RCC 7860 (cell line): Measurements from ENCODE around the gene PTBP1.

Source experiments
- DNase-seq: peaks from one replicate; pipeline ENCODE4 v3.0.0-alpha.2; 2015; ENCODE audit warnings: low spot score
- FAIRE-seq: peaks from 2 replicates; lab custom pipeline; 2012; peaks lifted over from hg19 to GRCh38; lab: Jason Lieb, UNC

The PTBP1 gene

DNA sequence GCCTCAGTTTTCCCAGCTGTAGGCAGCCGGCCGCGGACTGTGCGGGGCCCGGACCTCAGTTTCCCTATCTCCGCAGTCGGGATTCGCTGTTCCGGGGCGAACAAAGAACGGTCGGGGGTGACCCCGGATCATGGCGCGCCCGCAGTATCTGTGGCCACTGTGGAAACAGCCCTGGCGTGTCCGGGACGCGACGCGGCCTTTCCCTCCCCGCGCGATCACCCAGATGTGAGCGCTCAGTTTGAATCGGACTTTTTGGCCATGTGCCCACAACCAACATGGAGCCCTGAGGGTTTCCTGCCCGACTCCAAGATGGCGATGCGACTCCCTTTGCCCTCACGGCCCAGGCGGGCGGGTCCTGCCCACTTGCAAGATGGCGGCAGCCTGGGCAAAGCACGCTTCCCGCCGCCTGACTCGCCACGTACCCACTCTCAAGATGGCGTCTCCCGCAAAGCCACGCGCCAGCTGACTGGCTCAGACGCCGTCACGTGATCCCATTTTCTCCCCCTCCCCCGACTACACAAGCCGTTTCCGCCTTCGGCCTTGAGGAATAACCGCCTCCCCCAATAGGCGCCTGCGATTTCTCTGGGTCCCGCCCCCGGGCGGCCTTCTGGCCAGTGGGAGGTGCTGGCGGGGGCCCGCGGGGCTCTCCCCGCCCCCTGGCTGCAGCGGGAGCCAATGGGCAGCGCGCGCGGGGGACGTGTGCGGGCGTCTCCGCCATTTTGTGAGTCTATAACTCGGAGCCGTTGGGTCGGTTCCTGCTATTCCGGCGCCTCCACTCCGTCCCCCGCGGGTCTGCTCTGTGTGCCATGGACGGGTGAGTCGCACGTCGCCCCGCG lies at the start of gene PTBP1:
PTBP1 (plus strand) TSS at position 761 of the 836 bp plus-strand sequence; CDS start at position 807, 46 bp downstream.
- DNase-seq (peak; percentile 100), FAIRE-seq (peak; percentile 92)

DNA sequence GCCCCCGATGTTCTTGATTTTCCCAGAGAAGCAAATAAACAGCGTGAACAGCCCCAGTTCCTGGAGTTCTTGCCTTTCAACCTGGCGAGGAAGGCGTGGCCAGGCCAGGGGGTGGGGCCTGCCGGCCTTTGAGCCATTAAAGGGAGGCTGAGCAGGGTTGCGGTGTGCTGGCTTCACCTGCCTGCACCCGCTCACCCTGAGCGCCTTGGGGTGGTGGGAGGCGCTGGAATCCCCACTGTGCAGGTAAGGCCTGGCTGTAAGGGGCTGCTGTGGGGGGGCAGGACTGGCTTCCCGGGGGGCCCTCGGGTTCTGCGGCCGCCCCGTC lies 49.0 kb upstream of the PTBP1 start:
- DNase-seq = no peak
- FAIRE-seq = no peak

DNA sequence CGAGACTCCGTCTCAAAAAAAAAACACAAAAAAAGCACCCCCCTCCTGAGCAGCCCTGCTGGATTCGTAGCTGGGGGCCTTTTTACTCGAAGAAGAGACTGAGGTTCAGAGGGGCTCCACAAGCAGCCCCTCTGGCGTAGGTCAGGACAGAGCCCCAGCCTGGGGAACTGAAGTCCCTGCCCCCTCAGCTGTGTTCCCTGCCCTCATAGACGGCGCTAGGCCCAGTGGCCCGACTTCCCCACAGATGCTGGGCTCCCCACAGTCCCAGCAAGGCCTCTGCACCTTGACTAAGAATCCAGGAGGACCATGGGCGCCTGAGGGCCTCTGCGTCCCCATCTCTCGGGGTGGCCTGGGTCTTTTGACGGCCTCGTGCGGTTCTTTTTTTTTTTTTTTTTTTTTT lies 47.4 kb upstream of the PTBP1 start:
- FAIRE-seq (no peak), DNase-seq (no peak)

DNA sequence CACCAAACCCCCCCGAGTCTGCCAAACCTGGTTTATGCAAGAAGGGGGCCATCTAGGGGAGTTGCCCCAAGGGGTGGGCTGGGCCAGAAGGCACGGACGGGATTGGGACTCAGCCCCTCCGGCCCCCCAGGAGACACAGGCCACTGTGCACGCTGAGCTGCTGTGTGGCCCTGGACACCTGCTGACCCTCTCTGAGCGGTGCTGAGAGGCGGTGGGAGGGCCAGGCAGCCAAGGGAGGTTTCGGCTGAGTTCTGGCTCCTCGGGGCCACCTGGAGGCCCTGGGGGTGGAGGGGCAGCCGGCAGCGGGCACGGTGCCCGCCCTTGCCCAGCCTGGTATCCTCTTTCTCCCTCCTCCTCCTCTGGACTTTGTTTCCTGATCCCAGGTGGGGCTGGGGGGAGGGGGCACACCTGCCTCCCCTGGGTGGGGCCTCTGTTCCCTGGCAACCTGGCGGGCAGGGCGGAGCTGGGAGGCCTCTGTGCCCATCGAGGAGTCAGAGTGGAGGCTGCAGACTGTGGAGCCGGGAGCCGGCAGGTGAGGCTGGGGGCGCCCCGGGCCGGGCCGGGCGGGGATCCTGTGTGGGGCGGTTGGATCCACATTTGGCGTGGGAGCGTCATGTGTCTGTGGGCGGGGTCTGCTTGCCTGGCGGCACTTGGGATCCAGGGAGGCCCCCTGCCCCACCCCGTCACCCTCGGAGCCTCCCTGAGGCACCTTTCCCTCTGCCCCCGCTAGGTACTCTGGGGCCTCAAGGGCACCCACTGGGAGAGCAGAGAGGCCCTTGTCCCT lies 46.4 kb upstream of the PTBP1 start, which contains the start of gene MISP:
MISP (plus strand) TSS at position 473 of the 784 bp plus-strand sequence. CDS start 5,835 bp downstream, outside the sequence.
- FAIRE-seq = no peak
- DNase-seq = no peak

DNA sequence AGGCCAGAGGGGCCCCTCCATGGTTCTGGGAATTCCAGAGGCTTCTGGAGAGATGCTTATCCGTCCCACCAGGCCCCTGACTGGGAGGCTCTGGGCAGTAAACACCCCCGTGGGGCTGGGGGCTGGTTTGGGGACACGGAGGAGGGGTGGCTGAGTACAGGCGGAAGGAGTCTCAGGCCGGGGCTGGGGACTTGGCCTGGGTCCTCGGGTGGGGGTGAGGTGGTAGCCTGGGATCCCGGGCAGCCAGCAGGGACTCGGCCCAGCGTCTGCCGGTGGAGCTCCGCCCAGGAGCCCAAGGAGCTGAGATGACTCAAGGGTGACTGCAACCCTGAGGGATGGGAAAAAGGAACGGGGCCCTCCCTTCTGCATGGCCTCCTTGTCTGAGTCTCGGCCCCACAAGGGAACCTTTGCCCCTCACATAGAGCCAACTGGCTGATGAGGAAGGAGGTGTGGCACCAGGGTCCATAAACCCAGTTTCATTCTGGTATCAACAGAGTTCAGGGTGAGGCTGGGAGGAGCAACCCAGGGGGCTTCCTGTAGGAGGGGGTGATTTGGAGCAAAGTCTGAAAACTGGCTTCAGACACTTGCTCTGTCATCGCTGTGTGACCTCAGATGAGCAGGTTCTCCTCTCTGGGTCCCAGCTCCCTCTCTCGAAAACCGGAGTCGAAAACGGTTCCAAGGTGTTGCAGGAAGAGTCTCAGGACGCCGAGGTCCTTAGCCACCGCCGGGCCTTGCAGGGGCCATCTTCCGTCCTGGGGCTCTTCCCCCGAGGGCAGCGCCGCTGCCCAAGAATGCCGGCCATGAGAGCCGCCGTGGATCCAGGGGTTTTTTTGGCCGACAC lies 45.5 kb upstream of the PTBP1 start:
- FAIRE-seq (peak; percentile 83), DNase-seq (peak; percentile 83)

DNA sequence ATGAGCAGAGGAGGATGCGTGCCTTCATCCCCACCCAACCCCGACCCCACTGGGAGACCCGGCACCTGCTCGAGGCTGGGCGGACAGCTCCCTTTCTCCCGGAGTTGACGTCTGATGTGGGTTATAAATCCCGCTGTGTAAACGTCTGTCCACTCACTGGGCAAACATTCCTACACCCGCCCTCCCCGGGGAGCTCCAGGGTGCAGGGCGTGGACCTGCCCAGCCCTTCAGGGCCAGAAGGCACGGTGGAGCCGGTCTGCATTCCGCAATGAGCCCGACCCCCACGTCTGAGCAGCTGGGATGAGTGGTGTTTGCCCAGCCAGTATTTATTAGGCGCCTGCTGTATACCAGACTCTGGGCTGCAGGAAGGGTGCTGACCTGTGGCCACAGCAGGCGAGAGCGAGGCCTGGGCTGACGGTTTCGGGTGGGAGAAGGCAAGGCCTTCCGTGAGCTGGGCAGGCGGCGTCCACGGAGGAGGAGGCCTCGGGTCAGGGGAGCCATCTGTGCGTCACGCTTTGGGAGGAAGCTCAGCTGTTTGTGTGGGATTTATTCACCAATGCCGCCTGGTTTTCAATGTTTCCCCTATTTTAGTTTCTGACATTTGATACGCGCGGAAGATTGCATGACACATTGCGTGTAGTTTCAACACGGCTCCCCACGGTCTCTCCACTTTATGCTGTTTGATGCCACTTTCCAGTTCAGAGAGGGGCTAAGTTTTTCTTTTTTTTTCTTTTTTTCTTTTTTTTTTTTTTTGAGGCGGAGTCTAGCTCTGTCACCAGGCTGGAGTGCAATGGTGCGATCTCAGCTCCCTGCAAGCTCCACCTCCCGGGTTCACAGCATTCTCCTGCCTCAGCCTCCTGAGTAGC lies 44.4 kb upstream of the PTBP1 start:
- peak; percentile 92 for DNase-seq

DNA sequence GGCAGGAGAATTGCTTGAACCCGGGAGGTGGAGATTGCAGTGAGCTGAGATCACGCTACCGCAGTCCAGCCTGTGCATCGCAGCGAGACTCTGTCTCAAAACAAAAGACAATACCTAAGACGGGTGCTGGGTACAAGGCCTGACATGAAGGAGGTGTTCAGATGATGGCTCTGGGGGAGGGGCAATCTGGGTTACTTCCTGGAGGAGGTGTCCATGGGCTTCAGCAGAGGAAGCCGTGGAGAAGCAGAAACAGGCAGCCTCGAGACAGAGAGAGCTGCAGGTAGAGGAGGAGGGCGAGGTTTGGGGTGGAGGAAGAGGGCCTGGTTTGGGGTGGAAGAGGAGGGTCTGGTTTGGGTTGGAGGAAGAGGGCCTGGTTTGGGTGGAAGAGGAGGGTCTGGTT lies 42.7 kb upstream of the PTBP1 start:
- FAIRE-seq (no peak), DNase-seq (no peak)

More for the DNA sequence above, 44.4 kb upstream of the PTBP1 start:
- peak; percentile 56 for FAIRE-seq

DNA sequence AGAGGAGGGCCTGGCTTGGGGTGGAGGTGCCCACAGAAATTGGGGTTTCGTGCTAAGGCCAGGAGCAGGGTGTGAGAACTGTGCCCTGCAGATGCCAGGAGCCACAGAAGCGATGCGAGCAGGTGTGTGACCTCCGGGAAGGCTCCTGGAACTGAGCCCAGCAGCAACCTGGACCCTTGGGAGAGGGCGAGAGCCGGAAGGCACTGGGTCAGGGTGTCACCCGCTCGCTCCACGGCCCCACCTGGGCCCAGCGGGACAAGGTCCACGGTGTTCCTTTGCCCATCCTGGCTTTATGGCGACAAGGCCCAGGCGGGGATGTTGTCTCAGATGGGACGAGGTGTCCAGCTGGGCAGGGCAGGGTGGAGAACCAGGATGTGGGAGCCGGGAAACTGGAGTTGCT lies 42.2 kb upstream of the PTBP1 start:
- FAIRE-seq (no peak), DNase-seq (no peak)

DNA sequence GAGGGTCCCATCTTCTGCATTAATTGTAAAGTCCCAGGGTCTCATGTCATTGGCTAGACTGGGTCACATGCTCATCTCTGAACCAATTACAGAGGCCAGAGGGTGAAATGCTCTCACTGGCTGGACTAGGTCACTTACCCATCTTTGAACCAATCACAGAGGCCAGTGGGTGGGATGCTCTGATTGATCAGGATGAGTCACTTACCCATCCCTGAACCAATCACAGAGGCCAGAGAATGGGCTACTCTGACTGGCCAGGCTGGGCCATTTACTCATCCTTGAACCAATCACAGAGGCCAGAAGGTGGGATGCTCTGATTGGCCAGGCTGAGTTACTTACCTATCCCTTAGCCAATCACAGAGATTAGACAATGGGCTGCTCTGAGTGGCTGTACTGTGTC lies 41.0 kb upstream of the PTBP1 start:
- no peak for DNase-seq
- FAIRE-seq = no peak

DNA sequence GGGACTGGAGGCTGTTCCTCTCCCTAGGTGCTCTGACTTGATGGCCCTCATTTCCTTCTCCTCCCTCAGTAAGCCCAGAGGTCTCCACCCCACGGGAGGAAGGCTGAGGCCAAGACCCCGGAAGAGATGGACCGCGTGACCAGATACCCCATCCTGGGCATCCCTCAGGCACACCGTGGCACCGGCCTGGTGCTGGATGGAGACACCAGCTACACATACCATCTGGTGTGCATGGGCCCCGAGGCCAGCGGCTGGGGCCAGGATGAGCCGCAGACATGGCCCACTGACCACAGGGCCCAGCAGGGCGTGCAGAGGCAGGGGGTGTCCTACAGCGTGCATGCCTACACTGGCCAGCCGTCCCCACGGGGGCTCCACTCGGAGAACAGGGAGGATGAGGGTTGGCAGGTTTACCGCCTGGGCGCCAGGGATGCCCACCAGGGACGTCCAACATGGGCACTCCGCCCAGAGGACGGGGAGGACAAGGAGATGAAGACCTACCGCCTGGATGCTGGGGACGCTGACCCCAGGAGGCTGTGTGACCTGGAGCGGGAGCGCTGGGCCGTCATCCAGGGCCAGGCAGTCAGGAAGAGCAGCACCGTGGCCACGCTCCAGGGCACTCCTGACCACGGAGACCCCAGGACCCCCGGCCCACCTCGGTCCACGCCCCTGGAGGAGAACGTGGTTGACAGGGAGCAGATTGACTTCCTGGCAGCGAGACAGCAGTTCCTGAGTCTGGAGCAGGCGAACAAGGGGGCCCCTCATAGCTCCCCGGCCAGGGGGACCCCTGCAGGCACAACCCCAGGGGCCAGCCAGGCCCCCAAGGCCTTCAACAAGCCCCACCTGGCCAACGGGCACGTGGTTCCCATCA lies 40.2 kb upstream of the PTBP1 start:
- no peak for DNase-seq
- FAIRE-seq = no peak

DNA sequence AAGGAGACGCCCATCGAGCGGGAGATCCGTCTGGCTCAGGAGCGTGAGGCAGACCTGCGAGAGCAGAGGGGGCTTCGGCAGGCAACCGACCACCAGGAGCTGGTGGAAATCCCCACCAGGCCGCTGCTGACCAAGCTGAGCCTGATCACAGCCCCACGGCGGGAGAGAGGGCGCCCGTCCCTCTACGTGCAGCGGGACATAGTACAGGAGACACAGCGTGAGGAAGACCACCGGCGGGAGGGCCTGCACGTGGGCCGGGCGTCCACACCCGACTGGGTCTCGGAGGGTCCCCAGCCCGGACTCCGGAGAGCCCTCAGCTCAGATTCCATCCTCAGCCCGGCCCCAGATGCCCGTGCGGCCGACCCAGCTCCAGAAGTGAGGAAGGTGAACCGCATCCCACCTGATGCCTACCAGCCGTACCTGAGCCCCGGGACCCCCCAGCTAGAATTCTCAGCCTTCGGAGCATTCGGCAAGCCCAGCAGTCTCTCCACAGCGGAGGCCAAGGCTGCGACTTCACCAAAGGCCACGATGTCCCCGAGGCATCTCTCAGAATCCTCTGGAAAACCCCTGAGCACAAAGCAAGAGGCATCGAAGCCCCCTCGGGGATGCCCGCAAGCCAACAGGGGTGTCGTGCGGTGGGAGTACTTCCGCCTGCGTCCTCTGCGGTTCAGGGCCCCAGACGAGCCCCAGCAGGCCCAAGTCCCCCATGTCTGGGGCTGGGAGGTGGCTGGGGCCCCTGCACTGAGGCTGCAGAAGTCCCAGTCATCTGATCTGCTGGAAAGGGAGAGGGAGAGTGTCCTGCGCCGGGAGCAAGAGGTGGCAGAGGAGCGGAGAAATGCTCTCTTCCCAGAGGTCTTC lies 39.2 kb upstream of the PTBP1 start:
- FAIRE-seq (no peak), DNase-seq (no peak)

DNA sequence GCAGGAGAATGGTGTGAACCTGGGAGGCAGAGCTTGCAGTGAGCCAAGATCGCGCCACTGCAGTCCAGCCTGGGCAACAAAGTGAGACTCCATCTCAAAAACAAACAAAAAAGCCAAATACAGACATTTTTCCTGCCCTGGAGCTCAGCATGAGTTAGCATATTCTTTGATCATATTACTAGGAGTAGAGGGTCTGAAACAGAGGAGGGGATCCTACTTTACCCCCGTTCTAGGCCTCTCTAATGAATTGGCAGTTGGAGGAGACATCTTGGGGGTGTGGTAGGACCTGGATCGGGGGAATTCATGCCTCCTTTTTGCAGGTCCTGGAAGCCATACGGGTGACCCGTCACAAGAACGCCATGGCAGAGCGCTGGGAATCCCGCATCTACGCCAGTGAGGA lies 34.1 kb upstream of the PTBP1 start:
- FAIRE-seq (no peak), DNase-seq (no peak)

DNA sequence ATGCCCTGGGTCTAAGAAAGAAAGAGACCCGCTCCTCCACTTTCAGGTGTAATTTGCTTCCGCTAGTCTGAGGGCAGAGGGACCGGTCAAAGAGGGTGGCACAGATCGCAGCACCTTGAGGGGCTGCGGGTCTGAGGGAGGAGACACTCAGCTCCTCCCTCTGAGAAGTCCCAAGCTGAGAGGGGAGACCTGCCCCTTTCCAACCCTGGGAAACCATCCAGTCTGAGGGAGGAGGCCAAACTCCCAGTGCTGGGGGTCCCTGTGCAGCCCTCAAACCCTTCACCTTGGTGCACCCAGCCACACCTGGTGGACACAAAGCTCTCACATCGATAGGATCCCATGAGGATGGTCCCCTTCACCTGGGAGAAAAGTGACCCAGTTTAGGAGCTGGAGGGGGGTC lies 33.4 kb upstream of the PTBP1 start:
- FAIRE-seq = no peak

DNA sequence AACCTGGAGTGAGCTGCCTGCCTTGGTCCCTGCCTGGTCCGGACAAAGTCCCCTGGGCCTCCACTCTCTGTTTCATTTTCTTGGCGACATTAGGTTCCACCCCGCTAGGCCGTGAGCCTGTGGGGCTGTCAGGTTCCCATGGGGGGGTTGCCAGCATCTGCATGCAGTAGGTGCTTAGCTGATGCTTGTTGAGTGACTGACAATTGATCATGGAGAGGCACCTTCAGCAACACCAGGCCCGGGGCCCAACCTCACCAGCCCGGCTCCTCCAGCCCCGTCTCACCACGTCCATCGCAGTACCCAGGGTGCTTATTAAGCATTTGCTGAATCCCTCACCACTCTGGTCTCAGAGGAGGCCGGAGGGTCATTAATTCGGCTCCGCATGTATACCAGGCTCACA lies 33.0 kb upstream of the PTBP1 start:
- FAIRE-seq (no peak), DNase-seq (no peak)

More for the DNA sequence above, 33.4 kb upstream of the PTBP1 start:
- no peak for DNase-seq

DNA sequence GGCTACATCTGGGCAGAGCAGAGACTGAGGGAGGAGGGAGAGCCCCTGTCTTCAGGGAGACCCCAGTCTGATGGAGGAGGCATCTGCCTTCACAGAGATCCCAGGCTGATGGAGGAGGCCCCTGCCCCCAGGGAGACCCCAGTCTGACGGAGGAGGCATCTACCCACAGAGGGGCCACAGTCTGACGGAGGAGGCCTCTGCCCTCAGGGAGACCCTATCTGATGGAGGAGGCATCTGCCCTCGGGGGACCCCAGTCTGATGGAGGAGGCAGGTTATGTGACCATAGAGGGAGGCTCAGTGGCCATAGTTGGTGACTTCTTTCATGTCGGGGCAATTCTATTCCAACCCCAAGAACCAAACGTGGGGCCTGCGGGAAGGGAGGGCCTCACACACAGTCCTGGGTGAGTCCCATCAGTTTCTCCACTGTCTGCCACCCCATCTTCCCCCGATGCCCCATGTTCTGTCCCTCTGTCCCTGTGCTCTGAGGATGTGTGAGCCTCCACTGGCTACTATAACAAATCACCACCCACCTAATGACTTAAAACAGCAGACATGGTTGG lies 32.0 kb upstream of the PTBP1 start:
- FAIRE-seq = no peak

DNA sequence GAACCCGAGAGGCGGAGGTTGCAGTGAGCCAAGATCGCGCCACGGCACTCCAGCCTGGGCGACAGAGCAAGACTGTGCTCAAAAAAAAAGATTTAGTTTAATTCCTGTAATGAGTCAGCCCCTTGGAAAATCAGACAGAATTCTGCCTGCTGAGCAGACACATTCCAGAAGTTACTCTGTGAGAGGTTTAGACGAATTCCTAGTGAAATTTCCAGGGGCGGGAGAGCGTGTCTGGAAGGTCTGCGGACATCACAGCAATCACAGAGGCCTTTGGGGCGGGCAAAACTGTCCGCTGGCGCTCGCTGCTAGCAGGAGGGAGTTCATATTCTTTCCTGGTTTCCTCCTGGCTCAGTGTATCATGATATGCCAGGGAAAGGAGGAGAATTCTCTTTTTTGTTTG lies 28.8 kb upstream of the PTBP1 start:
- peak; percentile 89 for DNase-seq
- FAIRE-seq = peak; percentile 93

More for the DNA sequence above, 32.0 kb upstream of the PTBP1 start:
- DNase-seq = no peak

DNA sequence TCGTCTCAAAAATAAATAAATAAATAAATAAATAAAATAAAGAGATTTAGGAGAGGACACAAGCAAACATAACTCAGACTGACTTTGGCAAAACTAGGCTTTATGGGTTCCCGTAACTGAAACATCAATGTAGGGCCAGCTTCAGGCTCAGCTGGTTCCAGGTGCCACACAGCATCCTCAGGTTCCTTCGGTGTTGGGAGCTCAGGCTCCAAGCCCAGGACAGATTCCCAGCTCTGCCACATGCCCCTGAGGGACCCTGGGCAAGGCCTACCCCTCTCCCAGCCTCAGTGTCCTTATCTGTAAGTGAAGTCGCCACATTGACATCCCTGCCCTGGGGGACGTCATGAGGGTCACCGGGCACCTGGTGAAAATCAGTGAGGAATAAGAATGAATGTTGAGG lies 27.6 kb upstream of the PTBP1 start:
- FAIRE-seq (no peak), DNase-seq (no peak)

DNA sequence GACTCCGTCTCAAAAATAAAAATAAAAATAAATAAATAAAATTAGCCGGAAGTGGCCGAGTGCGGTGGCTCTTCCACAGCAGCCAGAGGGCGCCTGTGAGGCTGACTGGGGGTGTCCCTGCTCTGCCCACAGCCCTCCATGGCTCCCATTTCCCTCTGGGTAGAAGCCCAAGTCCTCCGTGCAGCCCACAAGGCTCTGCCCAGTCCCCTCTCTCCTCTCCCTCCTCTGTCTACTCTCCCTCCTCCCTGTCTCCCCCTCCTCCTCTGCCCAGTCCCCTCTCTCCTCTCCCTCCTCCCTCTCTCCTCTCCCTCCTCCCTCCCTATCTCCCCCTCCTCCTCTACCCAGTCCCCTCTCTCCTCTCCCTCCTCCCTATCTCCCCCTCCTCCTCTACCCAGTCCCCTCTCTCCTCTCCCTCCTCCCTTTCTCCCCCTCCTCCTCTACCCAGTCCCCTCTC lies 25.9 kb upstream of the PTBP1 start:
- no peak for DNase-seq
- no peak for FAIRE-seq
